Esophagus muscularis mucosa (tissue), 4 donors: ENCODE data around the gene TECR. TPM values are rescaled to one million over a fixed set of nuclear protein-coding genes. Genes with fewer than 3 reads are reported as not detected.
A peak's percentile ranks its signal among the peaks of the same experiment; 100 is the strongest.

Source experiments
- DNase-seq: peaks from one replicate; pipeline ENCODE4 v3.0.0-alpha.2; 2017; ENCODE audit errors: extremely low spot score
- H3K27ac ChIP-seq, 4 donors: fragments of 200-600 bp; sonication (generic); replicated peaks in 1 of 4; 1 replicate in 3 of 4; 2 replicates in 1 of 4; pipeline ENCODE4 v1.5.1; 2016 to 2019; ENCODE audit warnings: mild to moderate bottlenecking in 1 of 4
- H3K27me3 ChIP-seq, 4 donors: fragments of 200-600 bp; sonication (generic); one replicate each; pipeline versions ENCODE4 v1.5.1 to v1.6.0; 2016 to 2019
- H3K36me3 ChIP-seq, 4 donors: fragments of 200-600 bp; sonication (generic); one replicate each; pipeline ENCODE4 v1.5.1; 2016 to 2019
- H3K4me1 ChIP-seq, 4 donors: fragments of 200-600 bp; sonication (generic); one replicate each; pipeline ENCODE4 v1.5.1; 2016 to 2019
- H3K4me3 ChIP-seq, 4 donors: fragments of 200-600 bp; sonication (generic); 1 replicate in 2 of 4; 2 replicates in 2 of 4; pipeline ENCODE4 v1.5.1; 2016 to 2019; ENCODE audit warnings: mild to moderate bottlenecking in 4 of 4, moderate library complexity in 1 of 4
- H3K9me3 ChIP-seq, 4 donors: fragments of 200-600 bp; sonication (generic); 1 replicate in 3 of 4; 2 replicates in 1 of 4; pipeline ENCODE4 v1.5.1; 2016 to 2019
- CTCF ChIP-seq, 3 experiments: fragments of 200-600 bp in 2 of 3; fragments of 450-650 bp in 1 of 3; sonication (generic) in 2 of 3; IDR thresholded peaks; one replicate each; pipeline ENCODE4 v1.5.1; 2017 to 2019; ENCODE audit warnings: antibody characterized with exemption in 3 of 3, mild to moderate bottlenecking in 2 of 3, moderate library complexity in 1 of 3
- EP300 ChIP-seq: sonication (generic); formaldehyde crosslinking; IDR thresholded peaks from one replicate; pipeline ENCODE4 v1.6.1; 2017; ENCODE audit warnings: antibody characterized with exemption
- POLR2A ChIP-seq: fragments of 450-650 bp; IDR thresholded peaks from one replicate; pipeline ENCODE4 v1.6.1; 2017; ENCODE audit warnings: antibody characterized with exemption, moderate library complexity, mild to moderate bottlenecking, low read depth
- POLR2AphosphoS5 ChIP-seq, 2 donors: sonication (generic); formaldehyde crosslinking; IDR thresholded peaks; one replicate each; pipeline ENCODE4 v1.6.1; 2017; ENCODE audit warnings: antibody characterized with exemption in 2 of 2
- WGBS: methylation state at CpG from one replicate; pipeline ENCODE4 v1.1.5; 2018; 5-methylcytosine and 5-hydroxymethylcytosine counted together
- intact Hi-C: fragments of 100-400 bp; cut with DNase I; formaldehyde crosslinking; loops from one replicate; pipeline ENCODE4 v1.15.1; 2023
- total RNA-seq, 4 donors: library from RNA; depleted of rRNA; stranded (reverse); fragments of >200 nt; gene quantifications; one replicate each; pipeline versions ENCODE4 v1.1.0 to v1.2.1, GENCODE V29; 2016

TECR gene
- total RNA-seq, 4 donors from 2014 or later, result 18.7 to 32.7 (median 25.7) TPM

GRCh38 chr19:14495672-14496028, 33.7 kb upstream of the TECR start:
- Histone ChIP-seq H3K36me3 (peaks cover 0 to 22% (median 17%) of the 10 kb centered on the region in 4 donors), H3K27ac (peak overlapping the region; percentile 79 to 85 (median 84)), H3K9me3 (no peaks in the 10 kb centered on the region), H3K27me3 (no peaks in the 10 kb centered on the region), H3K4me1 (peaks cover 25 to 51% (median 42%) of the 10 kb centered on the region in 4 donors), H3K4me3 (peak overlapping the region; percentile 83 to 92 (median 84))
- no peak for DNase-seq
- TF ChIP-seq POLR2A (no peak), EP300 (no peak)
- intact Hi-C loops, result no loop called here
- WGBS, result no CpG with 5 or more reads among the region's 28 CpGs

- no peaks in the 10 kb centered on the region for H3K9me3 ChIP-seq
- WGBS, result 3% methylated on average over 13 of the region's 71 CpGs
- H3K27ac ChIP-seq, result peak within 1 kb of the TSS; percentile 79 to 85 (median 84)
- intact Hi-C loops, result no loop called here
- peaks cover 25 to 51% (median 42%) of the 10 kb centered on the region in 4 donors for H3K4me1 ChIP-seq
- no peaks in the 10 kb centered on the region for H3K27me3 ChIP-seq
- H3K4me3 ChIP-seq, result peak within 1 kb of the TSS; percentile 83 to 92 (median 84)
- peaks cover 0 to 16% (median 13%) of the 10 kb centered on the region in 4 donors for H3K36me3 ChIP-seq
- TF ChIP-seq EP300, result no peak
- no peak for TF ChIP-seq POLR2A
- TF ChIP-seq CTCF (IDR thresholded peaks at IDR 0.05), result peak in 1 of 3 experiments; percentile 16
- peak; percentile 84 to 89 for TF ChIP-seq POLR2AphosphoS5 (IDR thresholded peaks at IDR 0.05)
- DNase-seq, result peak; percentile 99
Observed at GRCh38 chr19:14496029-14496833, 33.2 kb upstream of the TECR start, which contains the start of gene GIPC1. Gene GIPC1, minus strand, starts transcription at chr19:14496127. Its CDS starts 13,151 bp downstream, at chr19:14482976.

- intact Hi-C loops, result no loop called here
- no peak for TF ChIP-seq POLR2AphosphoS5 (IDR thresholded peaks at IDR 0.05)
- TF ChIP-seq POLR2A, result no peak
- no peak for TF ChIP-seq EP300
- TF ChIP-seq CTCF (IDR thresholded peaks at IDR 0.05), result no peak
- Histone ChIP-seq H3K36me3 (peaks cover 0 to 10% (median 7%) of the 10 kb centered on the region in 4 donors), H3K4me1 (peaks cover 25 to 51% (median 42%) of the 10 kb centered on the region in 4 donors), H3K27me3 (no peaks in the 10 kb centered on the region), H3K4me3 (peak overlapping the region; percentile 83 to 92 (median 84)), H3K9me3 (no peaks in the 10 kb centered on the region), H3K27ac (peak overlapping the region; percentile 78 to 84 (median 82))
- no peak for DNase-seq
- 49% methylated on average over 7 of the region's 7 CpGs for WGBS
Observed at GRCh38 chr19:14496834-14497227, 32.6 kb upstream of the TECR start.

- Histone ChIP-seq H3K4me3 (peak overlapping the region in 1 of 4 donors; percentile 83), H3K36me3 (peaks cover 0 to 8% (median 4%) of the 10 kb centered on the region in 4 donors), H3K27me3 (no peaks in the 10 kb centered on the region), H3K4me1 (peaks cover 25 to 50% (median 42%) of the 10 kb centered on the region in 4 donors), H3K27ac (peak overlapping the region; percentile 78 to 84 (median 82)), H3K9me3 (no peaks in the 10 kb centered on the region)
- no peak for DNase-seq
- WGBS, result 61% methylated on average over 4 of the region's 6 CpGs
- TF ChIP-seq EP300 (no peak), POLR2AphosphoS5 (IDR thresholded peaks at IDR 0.05) (peak; percentile 21 to 23)
- intact Hi-C loops, result no loop called here
Observed at GRCh38 chr19:14497228-14497921, 32.0 kb upstream of the TECR start.

GRCh38 chr19:14502334-14503092, 26.9 kb upstream of the TECR start:
- no peak for TF ChIP-seq EP300
- TF ChIP-seq POLR2AphosphoS5 (IDR thresholded peaks at IDR 0.05), result no peak
- TF ChIP-seq CTCF (IDR thresholded peaks at IDR 0.05), result no peak
- no peak for TF ChIP-seq POLR2A
- intact Hi-C loops, result no loop called here
- H3K9me3 ChIP-seq, result no peaks in the 10 kb centered on the region
- DNase-seq, result no peak
- H3K4me1 ChIP-seq, result peaks cover 2 to 11% (median 7%) of the 10 kb centered on the region in 4 donors
- no peak overlapping the region for H3K27ac ChIP-seq
- no peak overlapping the region for H3K4me3 ChIP-seq
- H3K36me3 ChIP-seq, result no peaks in the 10 kb centered on the region
- WGBS, result 81% methylated on average over 11 of the region's 11 CpGs
- H3K27me3 ChIP-seq, result no peaks in the 10 kb centered on the region
